Testis (tissue), 2 donors: Measurements from ENCODE around the gene TDRD9.

Experiments
- POLR2A ChIP-seq: fragments of 450-650 bp; IDR thresholded peaks from one replicate; pipeline ENCODE4 v1.6.1; 2017; ENCODE audit warnings: antibody characterized with exemption, mild to moderate bottlenecking, moderate library complexity
- TF ChIP-seq, protein P1 (sequence below), 3 experiments: fragments of 450-650 bp in 2 of 3; fragments of 200-600 bp in 1 of 3; sonication (generic) in 1 of 3; IDR thresholded peaks; one replicate each; pipeline ENCODE4 v1.5.1; 2016 to 2019; ENCODE audit warnings: antibody characterized with exemption in 3 of 3, mild to moderate bottlenecking in 2 of 3, moderate library complexity in 1 of 3

DNA sequence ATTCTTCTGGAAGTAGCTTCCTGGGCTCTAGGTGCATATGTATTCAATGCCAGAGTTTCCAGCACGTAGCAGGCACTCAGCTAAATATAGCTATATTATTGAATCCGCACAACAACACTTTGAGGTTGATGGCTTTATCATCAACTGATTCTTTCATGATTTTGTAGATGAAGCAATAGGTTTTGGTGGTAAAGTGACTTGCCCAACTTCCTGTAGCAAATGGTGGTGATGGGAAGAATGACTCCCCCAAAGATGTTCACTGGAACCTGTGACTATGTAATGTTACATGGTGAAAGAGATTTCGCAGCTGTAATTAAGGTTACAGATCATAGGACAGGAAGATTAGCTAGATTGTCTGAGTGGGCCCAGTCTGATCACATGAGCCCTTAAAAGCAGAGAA lies 3.2 kb downstream of the TDRD9 start:
- TF ChIP-seq, protein P1, sequence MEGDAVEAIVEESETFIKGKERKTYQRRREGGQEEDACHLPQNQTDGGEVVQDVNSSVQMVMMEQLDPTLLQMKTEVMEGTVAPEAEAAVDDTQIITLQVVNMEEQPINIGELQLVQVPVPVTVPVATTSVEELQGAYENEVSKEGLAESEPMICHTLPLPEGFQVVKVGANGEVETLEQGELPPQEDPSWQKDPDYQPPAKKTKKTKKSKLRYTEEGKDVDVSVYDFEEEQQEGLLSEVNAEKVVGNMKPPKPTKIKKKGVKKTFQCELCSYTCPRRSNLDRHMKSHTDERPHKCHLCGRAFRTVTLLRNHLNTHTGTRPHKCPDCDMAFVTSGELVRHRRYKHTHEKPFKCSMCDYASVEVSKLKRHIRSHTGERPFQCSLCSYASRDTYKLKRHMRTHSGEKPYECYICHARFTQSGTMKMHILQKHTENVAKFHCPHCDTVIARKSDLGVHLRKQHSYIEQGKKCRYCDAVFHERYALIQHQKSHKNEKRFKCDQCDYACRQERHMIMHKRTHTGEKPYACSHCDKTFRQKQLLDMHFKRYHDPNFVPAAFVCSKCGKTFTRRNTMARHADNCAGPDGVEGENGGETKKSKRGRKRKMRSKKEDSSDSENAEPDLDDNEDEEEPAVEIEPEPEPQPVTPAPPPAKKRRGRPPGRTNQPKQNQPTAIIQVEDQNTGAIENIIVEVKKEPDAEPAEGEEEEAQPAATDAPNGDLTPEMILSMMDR (IDR thresholded peaks at IDR 0.05): no peak
- no peak for TF ChIP-seq POLR2A
